ENCODE measurements around the gene AMPD3.

The AMPD3 gene

DNA sequence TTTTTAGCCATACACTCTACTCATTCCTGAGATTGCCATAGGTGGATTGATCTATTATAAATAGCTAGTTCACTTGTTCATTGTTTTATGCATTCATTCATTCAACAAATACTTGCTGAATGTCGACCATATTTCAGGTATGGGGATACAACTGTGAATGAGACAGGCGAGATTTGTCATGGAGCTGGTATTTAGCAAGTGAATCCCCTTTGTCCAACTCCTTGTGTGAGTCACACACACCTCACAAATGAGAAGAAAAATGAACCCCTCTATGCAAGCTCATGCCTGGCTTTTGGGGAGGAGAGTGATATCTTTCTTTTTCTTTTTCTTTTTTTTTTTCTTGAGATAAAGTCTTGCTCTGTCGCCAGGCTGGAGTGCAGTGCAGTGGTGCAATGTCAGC lies 1.8 kb upstream of the AMPD3 start:
- DNase-seq (ENCODE audit: low spot score) = no peak
- TF ChIP-seq, protein P1, sequence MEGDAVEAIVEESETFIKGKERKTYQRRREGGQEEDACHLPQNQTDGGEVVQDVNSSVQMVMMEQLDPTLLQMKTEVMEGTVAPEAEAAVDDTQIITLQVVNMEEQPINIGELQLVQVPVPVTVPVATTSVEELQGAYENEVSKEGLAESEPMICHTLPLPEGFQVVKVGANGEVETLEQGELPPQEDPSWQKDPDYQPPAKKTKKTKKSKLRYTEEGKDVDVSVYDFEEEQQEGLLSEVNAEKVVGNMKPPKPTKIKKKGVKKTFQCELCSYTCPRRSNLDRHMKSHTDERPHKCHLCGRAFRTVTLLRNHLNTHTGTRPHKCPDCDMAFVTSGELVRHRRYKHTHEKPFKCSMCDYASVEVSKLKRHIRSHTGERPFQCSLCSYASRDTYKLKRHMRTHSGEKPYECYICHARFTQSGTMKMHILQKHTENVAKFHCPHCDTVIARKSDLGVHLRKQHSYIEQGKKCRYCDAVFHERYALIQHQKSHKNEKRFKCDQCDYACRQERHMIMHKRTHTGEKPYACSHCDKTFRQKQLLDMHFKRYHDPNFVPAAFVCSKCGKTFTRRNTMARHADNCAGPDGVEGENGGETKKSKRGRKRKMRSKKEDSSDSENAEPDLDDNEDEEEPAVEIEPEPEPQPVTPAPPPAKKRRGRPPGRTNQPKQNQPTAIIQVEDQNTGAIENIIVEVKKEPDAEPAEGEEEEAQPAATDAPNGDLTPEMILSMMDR (IDR thresholded peaks at IDR 0.05; ENCODE audit: extremely low read depth, missing control alignments) = no peak

GRCh38 chr11:10455637-10456487 lies 798 bp downstream of the AMPD3 start:
- TF ChIP-seq, protein P1 (IDR thresholded peaks at IDR 0.05; ENCODE audit: extremely low read depth, missing control alignments) = no peak
- DNase-seq (ENCODE audit: low spot score) = peak; percentile 85

DNA sequence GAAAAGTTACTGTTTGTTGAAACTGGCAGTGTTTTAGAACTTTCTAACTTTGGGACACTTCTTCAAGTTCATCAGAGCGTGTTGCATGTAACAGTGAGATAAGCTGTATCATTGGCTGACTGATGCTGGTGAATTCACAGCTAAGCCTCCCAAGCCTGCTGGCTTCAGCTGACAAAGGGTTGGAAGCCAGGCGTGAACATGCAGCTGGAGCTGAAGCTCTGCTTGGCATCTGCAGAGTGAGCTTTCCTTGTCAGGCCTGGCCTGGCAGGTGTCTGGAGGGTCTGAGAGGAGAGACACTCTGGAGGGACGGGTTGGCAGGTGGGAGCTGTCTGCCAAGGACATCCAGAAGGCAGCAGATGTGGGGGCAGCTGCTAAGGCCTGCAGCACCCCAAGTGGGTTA lies 1.5 kb downstream of the AMPD3 start:
- DNase-seq (ENCODE audit: low spot score) = no peak
- TF ChIP-seq, protein P1 (IDR thresholded peaks at IDR 0.05; ENCODE audit: extremely low read depth, missing control alignments) = no peak

- DNase-seq (ENCODE audit: low spot score) = no peak
- TF ChIP-seq, protein P1 (IDR thresholded peaks at IDR 0.05; ENCODE audit: extremely low read depth, missing control alignments) = no peak
Measured at GRCh38 chr11:10457901-10458300, 2.8 kb downstream of the AMPD3 start.

DNA sequence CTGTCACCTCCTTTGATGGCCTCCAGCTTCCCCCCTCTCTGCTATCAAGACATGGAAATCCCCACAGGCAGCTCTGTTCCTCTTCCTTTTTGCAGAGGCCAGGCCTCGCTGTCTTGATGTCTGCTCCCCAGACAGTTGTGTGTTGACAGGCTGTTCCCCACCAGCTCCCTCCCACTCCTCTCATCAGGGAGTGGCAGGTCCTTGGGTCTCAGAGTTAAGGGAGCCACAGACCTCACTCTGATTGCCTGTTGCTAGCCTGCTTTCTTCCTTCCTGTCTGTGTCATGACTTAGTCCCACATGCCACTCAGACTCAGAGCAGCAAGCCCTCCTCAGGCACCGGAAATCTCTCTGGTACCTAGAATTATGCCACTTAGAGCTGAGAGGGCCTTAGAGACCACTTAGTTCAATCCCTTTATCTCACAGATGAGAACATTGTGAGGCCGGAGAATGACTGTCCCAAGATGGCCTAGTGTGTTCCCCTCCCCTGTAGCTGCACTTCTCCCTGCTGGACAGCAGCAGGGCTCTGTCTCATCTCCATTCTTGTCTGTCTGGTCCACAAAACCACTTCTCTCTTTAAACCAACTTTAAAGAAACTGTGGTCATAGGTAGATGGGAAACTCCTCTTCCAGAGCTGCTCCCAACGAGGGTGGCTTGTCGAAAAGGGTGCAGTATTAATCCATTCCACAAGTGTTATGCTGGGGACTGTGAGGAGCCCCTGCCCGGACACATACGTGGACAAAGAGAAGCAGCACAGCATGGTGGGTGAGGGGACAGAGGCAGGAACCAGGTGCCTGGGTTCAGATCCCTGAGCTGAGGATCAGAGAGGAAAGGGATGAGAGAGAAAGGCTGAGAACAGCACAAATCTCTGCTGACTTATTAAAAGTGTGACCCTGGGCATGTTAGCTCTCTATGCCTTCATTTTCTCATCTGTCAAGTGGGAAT lies 4.2 kb downstream of the AMPD3 start:
- peak; percentile 74 for DNase-seq (ENCODE audit: low spot score)
- TF ChIP-seq, protein P1 (IDR thresholded peaks at IDR 0.05; ENCODE audit: extremely low read depth, missing control alignments) = no peak

GRCh38 chr11:10460611-10461275 lies 5.7 kb downstream of the AMPD3 start:
- TF ChIP-seq, protein P1 (IDR thresholded peaks at IDR 0.05; ENCODE audit: extremely low read depth, missing control alignments) = no peak
- peak; percentile 50 for DNase-seq (ENCODE audit: low spot score)

All from GM20000 (cell line).